ENCODE data around the gene NR2F1-AS1. TPM values are rescaled to one million over a fixed set of nuclear protein-coding genes. Genes with fewer than 3 reads are reported as not detected.
A peak's percentile ranks its signal among the peaks of the same experiment; 100 is the strongest.

Gene NR2F1-AS1
- total RNA-seq, 4 donors from 2014 or later, result 6.0 to 48.1 (median 14.4) TPM

GRCh38 chr5:93580063-93580926 lies 724 bp downstream of the NR2F1-AS1 start:
- 0 to 2% methylated on average over 10 to 28 of the region's 73 CpGs for WGBS, 2 donors (ENCODE audit: low coverage in 1 of 2)
- Histone ChIP-seq H3K27me3 (peaks cover 8% of the 10 kb centered on the region), H3K27ac (peak overlapping the region; percentile 48 to 91 (median 82)), H3K4me1 (peaks cover 0 to 59% (median 9%) of the 10 kb centered on the region in 3 donors), H3K36me3 (no peaks in the 10 kb centered on the region), H3K9me3 (no peaks in the 10 kb centered on the region), H3K4me3 (peak overlapping the region; percentile 54 to 74)
- no peak for TF ChIP-seq POLR2A (IDR thresholded peaks at IDR 0.05)
- no peak for TF ChIP-seq CTCF (IDR thresholded peaks at IDR 0.05)
- no peak for TF ChIP-seq POLR2AphosphoS5 (IDR thresholded peaks at IDR 0.05)
- TF ChIP-seq EP300 (IDR thresholded peaks at IDR 0.05), result no peak
- no peak for ATAC-seq

- TF ChIP-seq POLR2AphosphoS5 (IDR thresholded peaks at IDR 0.05) (no peak), EP300 (IDR thresholded peaks at IDR 0.05) (no peak), POLR2A (IDR thresholded peaks at IDR 0.05) (no peak), CTCF (IDR thresholded peaks at IDR 0.05) (no peak)
- H3K36me3 ChIP-seq, result no peaks in the 10 kb centered on the region
- ATAC-seq, result no peak
- H3K4me3 ChIP-seq, result peak overlapping the region; percentile 54 to 74
- H3K9me3 ChIP-seq, result no peaks in the 10 kb centered on the region
- no CpG with 5 or more reads among the region's 32 CpGs for WGBS, 2 donors (ENCODE audit: low coverage in 1 of 2)
- H3K4me1 ChIP-seq, result peaks cover 0 to 63% (median 12%) of the 10 kb centered on the region in 3 donors
- H3K27ac ChIP-seq, result peak overlapping the region; percentile 48 to 91 (median 82)
- peaks cover 8% of the 10 kb centered on the region for H3K27me3 ChIP-seq
These were observed 1.3 kb downstream of the NR2F1-AS1 start for GRCh38 chr5:93579692-93580062.

- no peaks in the 10 kb centered on the region for H3K36me3 ChIP-seq
- H3K27me3 ChIP-seq, result peaks cover 8% of the 10 kb centered on the region
- 31% methylated on average over 2 of the region's 49 CpGs; no CpG with 5 or more reads in 1 of the 2 donors for WGBS, 2 donors (ENCODE audit: low coverage in 1 of 2)
- no peaks in the 10 kb centered on the region for H3K9me3 ChIP-seq
- H3K4me1 ChIP-seq, result peaks cover 0 to 70% (median 12%) of the 10 kb centered on the region in 3 donors
- peak overlapping the region; percentile 54 to 74 for H3K4me3 ChIP-seq
- TF ChIP-seq CTCF (IDR thresholded peaks at IDR 0.05), result peak in 2 of 4 experiments; percentile 7 to 15
- TF ChIP-seq POLR2A (IDR thresholded peaks at IDR 0.05), result no peak
- TF ChIP-seq POLR2AphosphoS5 (IDR thresholded peaks at IDR 0.05), result peak; percentile 68
- no peak for TF ChIP-seq EP300 (IDR thresholded peaks at IDR 0.05)
- peak overlapping the region; percentile 48 to 91 (median 82) for H3K27ac ChIP-seq
- ATAC-seq, result no peak
These were observed 2.0 kb downstream of the NR2F1-AS1 start for GRCh38 chr5:93578813-93579691.

- H3K4me3 ChIP-seq, result peak overlapping the region in 1 of 2 donors; percentile 74
- H3K27ac ChIP-seq, result peak overlapping the region; percentile 48 to 91 (median 82)
- H3K36me3 ChIP-seq, result no peaks in the 10 kb centered on the region
- H3K27me3 ChIP-seq, result peaks cover 8% of the 10 kb centered on the region
- H3K9me3 ChIP-seq, result no peaks in the 10 kb centered on the region
- ATAC-seq, result no peak
- WGBS, 2 donors (ENCODE audit: low coverage in 1 of 2), result 60 to 67% methylated on average over 5 to 15 of the region's 25 CpGs
- peaks cover 0 to 72% (median 12%) of the 10 kb centered on the region in 3 donors for H3K4me1 ChIP-seq
- no peak for TF ChIP-seq EP300 (IDR thresholded peaks at IDR 0.05)
- TF ChIP-seq POLR2AphosphoS5 (IDR thresholded peaks at IDR 0.05), result peak; percentile 7
These were observed 2.9 kb downstream of the NR2F1-AS1 start for GRCh38 chr5:93577854-93578812.
